ENCODE data around the gene FBXW9. TPM values are rescaled to one million over a fixed set of nuclear protein-coding genes. Genes with fewer than 3 reads are reported as not detected.

FBXW9 gene
- total and polyA plus RNA-seq, 8 donors: 3.1 to 8.5 (median 4.4) TPM

GRCh38 chr19:12695096-12695495 lies 1.3 kb downstream of the FBXW9 start:
- H3K4me3 ChIP-seq: no peak overlapping the region
- no peak for FAIRE-seq

GRCh38 chr19:12694641-12695040 lies 1.8 kb downstream of the FBXW9 start:
- FAIRE-seq (no peak), DNase-seq (no peak), ATAC-seq (no peak)
- Histone ChIP-seq H3K4me3 (no peak overlapping the region), H3K36me3 (no peaks in the 10 kb centered on the region), H3K27me3 (no peaks in the 10 kb centered on the region), H3K27ac (no peak overlapping the region), H3K9me3 (no peaks in the 10 kb centered on the region), H3K4me1 (peaks cover 3 to 9% (median 6%) of the 10 kb centered on the region in 3 donors)
- intact Hi-C loops (cut with DNase I): no loop called here
- no peak for TF ChIP-seq CTCF (IDR thresholded peaks at IDR 0.05)
- 77 to 84% methylated on average over 16 of the region's 16 CpGs for WGBS, 2 donors

More at GRCh38 chr19:12695096-12695495, 1.3 kb downstream of the FBXW9 start:
- TF ChIP-seq CTCF (IDR thresholded peaks at IDR 0.05): no peak
- Histone ChIP-seq H3K36me3 (no peaks in the 10 kb centered on the region), H3K4me1 (peaks cover 3 to 9% (median 6%) of the 10 kb centered on the region in 3 donors), H3K9me3 (no peaks in the 10 kb centered on the region), H3K27ac (no peak overlapping the region), H3K27me3 (no peaks in the 10 kb centered on the region)
- DNase-seq (no peak), ATAC-seq (no peak)
- intact Hi-C loops (cut with DNase I): no loop called here
- 48 to 58% methylated on average over 2 of the region's 2 CpGs for WGBS, 2 donors

- no peak for FAIRE-seq
- TF ChIP-seq CTCF (IDR thresholded peaks at IDR 0.05): no peak
- ATAC-seq: no peak
- no peak for DNase-seq
- intact Hi-C loops (cut with DNase I): no loop called here
- Histone ChIP-seq H3K27ac (no peak overlapping the region), H3K9me3 (no peaks in the 10 kb centered on the region), H3K27me3 (no peaks in the 10 kb centered on the region), H3K36me3 (no peaks in the 10 kb centered on the region), H3K4me1 (peaks cover 3 to 9% (median 6%) of the 10 kb centered on the region in 3 donors), H3K4me3 (no peak overlapping the region)
- 85 to 86% methylated on average over 5 of the region's 5 CpGs for WGBS, 2 donors
These were observed 3.5 kb downstream of the FBXW9 start for GRCh38 chr19:12692960-12693359.

- H3K9me3 ChIP-seq: no peaks in the 10 kb centered on the region
- no peaks in the 10 kb centered on the region for H3K4me1 ChIP-seq
- H3K4me3 ChIP-seq: no peak overlapping the region
- ATAC-seq (no peak), DNase-seq (no peak), FAIRE-seq (no peak)
- H3K27ac ChIP-seq: no peak overlapping the region
- intact Hi-C loops (cut with DNase I): no loop called here
- H3K27me3 ChIP-seq: no peaks in the 10 kb centered on the region
- no peaks in the 10 kb centered on the region for H3K36me3 ChIP-seq
- 81 to 86% methylated on average over 25 to 26 of the region's 26 CpGs for WGBS, 2 donors
- no peak for TF ChIP-seq CTCF (IDR thresholded peaks at IDR 0.05)
These were observed 6.7 kb downstream of the FBXW9 start for GRCh38 chr19:12689581-12690216.

- 87 to 93% methylated on average over 12 of the region's 12 CpGs for WGBS, 2 donors
- no peak overlapping the region for H3K27ac ChIP-seq
- ATAC-seq: no peak
- FAIRE-seq: no peak
- no peaks in the 10 kb centered on the region for H3K36me3 ChIP-seq
- no peaks in the 10 kb centered on the region for H3K9me3 ChIP-seq
- no peak overlapping the region for H3K4me3 ChIP-seq
- DNase-seq: no peak
- TF ChIP-seq CTCF (IDR thresholded peaks at IDR 0.05): no peak
- no peaks in the 10 kb centered on the region for H3K27me3 ChIP-seq
- intact Hi-C loops (cut with DNase I): no loop called here
- H3K4me1 ChIP-seq: no peaks in the 10 kb centered on the region
These were observed 7.4 kb downstream of the FBXW9 start for GRCh38 chr19:12689012-12689411.
